Measurements from ENCODE around the gene FEN1.
A peak's percentile ranks its signal among the peaks of the same experiment; 100 is the strongest.

Gene FEN1

DNA sequence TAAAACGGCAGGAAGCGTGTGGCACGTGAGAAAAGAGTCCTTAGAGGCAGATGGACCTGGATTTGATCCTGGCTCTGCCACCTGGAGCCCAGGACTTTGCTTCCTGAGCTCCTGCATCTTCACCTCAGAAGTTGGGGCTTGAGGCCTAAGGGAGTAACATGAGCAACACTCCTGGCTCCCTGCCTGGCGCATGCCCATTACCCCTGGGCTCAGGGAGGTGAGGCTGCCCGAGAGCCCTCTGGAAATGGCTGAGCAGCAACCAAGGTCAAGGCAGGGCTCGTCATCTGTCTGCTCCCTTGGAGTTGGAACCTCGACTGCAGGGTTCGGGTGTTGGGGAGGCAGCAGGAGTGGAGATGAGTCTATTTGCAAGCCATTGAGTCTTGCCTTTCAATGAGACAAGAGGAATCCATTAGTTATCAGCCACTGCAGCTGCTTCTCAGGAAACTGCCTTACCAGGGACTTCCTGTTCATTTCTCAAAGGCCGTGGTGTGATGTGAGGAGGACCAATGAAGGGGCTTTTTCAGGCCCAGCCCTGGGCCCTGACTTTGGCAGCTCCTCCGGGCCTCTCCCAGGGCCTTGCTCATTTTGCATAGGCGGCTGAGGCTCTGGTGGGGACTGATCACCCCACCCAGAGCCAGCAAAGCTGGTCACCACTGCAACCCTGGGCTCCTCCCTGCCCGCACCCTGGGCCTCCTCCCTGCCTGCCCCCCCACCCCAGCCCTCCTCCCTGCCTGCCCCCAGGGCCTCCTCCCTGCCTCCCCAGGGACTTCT lies 41.8 kb downstream of the FEN1 start:
- TF ChIP-seq POLR2A (IDR thresholded peaks at IDR 0.05; ENCODE audit: extremely low read depth, insufficient read length) (peak; percentile 78), MYC (IDR thresholded peaks at IDR 0.05; ENCODE audit: low read depth, low read length) (peak; percentile 58), MAX (IDR thresholded peaks at IDR 0.05; ENCODE audit: low read depth, low read length) (peak; percentile 45)
- TF ChIP-seq, protein P1, sequence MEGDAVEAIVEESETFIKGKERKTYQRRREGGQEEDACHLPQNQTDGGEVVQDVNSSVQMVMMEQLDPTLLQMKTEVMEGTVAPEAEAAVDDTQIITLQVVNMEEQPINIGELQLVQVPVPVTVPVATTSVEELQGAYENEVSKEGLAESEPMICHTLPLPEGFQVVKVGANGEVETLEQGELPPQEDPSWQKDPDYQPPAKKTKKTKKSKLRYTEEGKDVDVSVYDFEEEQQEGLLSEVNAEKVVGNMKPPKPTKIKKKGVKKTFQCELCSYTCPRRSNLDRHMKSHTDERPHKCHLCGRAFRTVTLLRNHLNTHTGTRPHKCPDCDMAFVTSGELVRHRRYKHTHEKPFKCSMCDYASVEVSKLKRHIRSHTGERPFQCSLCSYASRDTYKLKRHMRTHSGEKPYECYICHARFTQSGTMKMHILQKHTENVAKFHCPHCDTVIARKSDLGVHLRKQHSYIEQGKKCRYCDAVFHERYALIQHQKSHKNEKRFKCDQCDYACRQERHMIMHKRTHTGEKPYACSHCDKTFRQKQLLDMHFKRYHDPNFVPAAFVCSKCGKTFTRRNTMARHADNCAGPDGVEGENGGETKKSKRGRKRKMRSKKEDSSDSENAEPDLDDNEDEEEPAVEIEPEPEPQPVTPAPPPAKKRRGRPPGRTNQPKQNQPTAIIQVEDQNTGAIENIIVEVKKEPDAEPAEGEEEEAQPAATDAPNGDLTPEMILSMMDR (IDR thresholded peaks at IDR 0.05; ENCODE audit: low read depth, low read length), result no peak
- DNase-seq (ENCODE audit: low read depth), result peak; percentile 98
- H3K4me3 ChIP-seq (ENCODE audit: low read depth, low read length), result peak overlapping the region; percentile 23

DNA sequence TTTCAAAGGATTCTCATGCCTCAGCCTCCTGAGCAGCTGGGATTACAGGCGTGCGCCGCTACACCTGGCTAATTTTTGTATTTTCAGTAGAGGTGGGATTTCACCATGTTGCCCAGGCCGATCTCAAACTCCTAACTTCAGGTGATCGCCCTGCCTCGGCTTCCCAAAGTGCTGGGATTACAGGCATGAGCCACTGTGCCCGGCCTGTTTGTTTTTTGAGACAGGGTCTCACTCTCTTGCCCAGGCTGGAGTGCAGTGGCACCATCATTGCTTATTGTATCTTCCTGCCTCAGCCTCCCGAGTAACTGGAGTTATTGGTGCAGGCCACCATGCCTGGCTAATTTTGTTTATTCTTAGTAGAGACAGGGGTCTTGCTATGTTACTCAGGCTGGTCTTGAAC lies 43.5 kb downstream of the FEN1 start:
- TF ChIP-seq, protein P1 (IDR thresholded peaks at IDR 0.05; ENCODE audit: low read depth, low read length), result no peak
- no peak for TF ChIP-seq MYC (IDR thresholded peaks at IDR 0.05; ENCODE audit: low read depth, low read length)
- DNase-seq (ENCODE audit: low read depth), result no peak
- no peak overlapping the region for H3K4me3 ChIP-seq (ENCODE audit: low read depth, low read length)

GRCh38 chr11:61837411-61838005 lies 44.8 kb downstream of the FEN1 start:
- no peak overlapping the region for H3K4me3 ChIP-seq (ENCODE audit: low read depth, low read length)
- no peak for TF ChIP-seq POLR2A (IDR thresholded peaks at IDR 0.05; ENCODE audit: extremely low read depth, insufficient read length)
- TF ChIP-seq MAX (IDR thresholded peaks at IDR 0.05; ENCODE audit: low read depth, low read length), result no peak
- no peak for TF ChIP-seq MYC (IDR thresholded peaks at IDR 0.05; ENCODE audit: low read depth, low read length)
- TF ChIP-seq, protein P1 (IDR thresholded peaks at IDR 0.05; ENCODE audit: low read depth, low read length), result no peak
- DNase-seq (ENCODE audit: low read depth), result no peak

DNA sequence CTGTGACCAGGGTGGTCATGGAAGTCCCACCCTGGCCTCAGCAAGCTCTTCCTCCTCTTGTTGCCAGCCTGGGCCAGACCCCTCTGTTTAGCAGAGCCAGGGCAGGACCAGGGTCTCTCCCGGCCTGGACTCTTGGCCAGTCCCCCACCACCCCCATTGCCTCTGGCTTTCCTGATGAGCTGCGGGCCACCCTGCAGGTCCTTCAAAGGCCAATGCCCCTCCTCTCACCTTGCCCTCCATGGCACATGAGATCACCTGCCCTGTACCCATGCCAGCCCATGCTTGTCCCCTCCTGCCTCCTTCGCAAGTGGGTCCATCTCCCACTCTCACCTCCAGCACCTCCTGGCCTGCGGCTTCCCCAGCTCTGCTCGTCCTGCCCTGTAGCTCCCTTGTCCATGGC lies 45.8 kb downstream of the FEN1 start:
- no peak for TF ChIP-seq MAX (IDR thresholded peaks at IDR 0.05; ENCODE audit: low read depth, low read length)
- TF ChIP-seq, protein P1 (IDR thresholded peaks at IDR 0.05; ENCODE audit: low read depth, low read length), result no peak
- TF ChIP-seq MYC (IDR thresholded peaks at IDR 0.05; ENCODE audit: low read depth, low read length), result no peak
- TF ChIP-seq POLR2A (IDR thresholded peaks at IDR 0.05; ENCODE audit: extremely low read depth, insufficient read length), result no peak
- no peak overlapping the region for H3K4me3 ChIP-seq (ENCODE audit: low read depth, low read length)

DNA sequence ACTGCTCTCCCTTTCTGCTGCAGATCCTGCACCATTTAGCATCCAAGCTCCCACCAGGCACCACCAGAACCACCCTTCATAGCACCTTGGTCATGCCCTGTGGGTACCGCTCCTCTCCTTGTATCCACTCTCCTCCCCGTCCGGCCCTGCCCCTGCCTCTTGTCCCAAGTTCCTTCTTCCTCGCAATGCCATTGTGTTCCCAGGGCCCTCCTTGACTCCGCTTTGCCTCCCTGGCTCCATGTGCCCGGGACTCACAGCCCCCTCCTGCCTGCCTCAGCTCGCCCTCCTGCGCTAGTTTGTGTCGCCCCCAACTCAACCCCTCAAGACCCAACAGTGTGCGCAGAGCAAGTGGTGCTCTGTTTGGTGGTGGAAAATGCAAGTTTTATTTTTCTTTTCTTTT lies 46.2 kb downstream of the FEN1 start:
- DNase-seq (ENCODE audit: low read depth), result no peak
- no peak overlapping the region for H3K4me3 ChIP-seq (ENCODE audit: low read depth, low read length)
- TF ChIP-seq MYC (IDR thresholded peaks at IDR 0.05; ENCODE audit: low read depth, low read length) (no peak), MAX (IDR thresholded peaks at IDR 0.05; ENCODE audit: low read depth, low read length) (no peak), POLR2A (IDR thresholded peaks at IDR 0.05; ENCODE audit: extremely low read depth, insufficient read length) (no peak)
- TF ChIP-seq, protein P1 (IDR thresholded peaks at IDR 0.05; ENCODE audit: low read depth, low read length), result no peak

More for the DNA sequence above, 45.8 kb downstream of the FEN1 start:
- no peak for DNase-seq (ENCODE audit: low read depth)

Data from NB4 (cell line).